HepG2 (cell line): ENCODE results near the gene APOC3. TPM values are rescaled to one million over a fixed set of nuclear protein-coding genes. Genes with fewer than 3 reads are reported as not detected.

ENCODE experiments used
- HNRNPH1 ChIP-seq: fragments of 200-400 bp; formaldehyde crosslinking; optimal IDR thresholded peaks from 2 replicates; pipeline ENCODE3; 2017; ENCODE audit warnings: mild to moderate bottlenecking, low read depth, low read length
- KAT7 ChIP-seq: IDR thresholded peaks from 2 replicates; pipeline ENCODE4 v1.6.1; 2018; ENCODE audit warnings: borderline replicate concordance, missing compliant biosample characterization
- KLF6 ChIP-seq: IDR thresholded peaks from 2 replicates; pipeline ENCODE4 v1.8.0; 2016; ENCODE audit warnings: missing biosample characterization, missing genetic modification reagents
- MTA1 ChIP-seq: sonication (generic); formaldehyde crosslinking; IDR thresholded peaks from 2 replicates; pipeline ENCODE4 v1.4.0; 2020; ENCODE audit warnings: missing genetic modification reagents, mild to moderate bottlenecking, borderline replicate concordance
- PHF8 ChIP-seq: sonication (generic); formaldehyde crosslinking; IDR thresholded peaks from 2 replicates; pipeline ENCODE4 v1.5.0; 2020; ENCODE audit warnings: missing genetic modification reagents
- RFXAP ChIP-seq: sonication (generic); formaldehyde crosslinking; IDR thresholded peaks from 2 replicates; pipeline ENCODE4 v1.4.0; 2020; ENCODE audit warnings: missing genetic modification reagents, borderline replicate concordance
- TEAD3 ChIP-seq: optimal IDR thresholded peaks from 2 replicates; pipeline ENCODE3; 2016; ENCODE audit warnings: borderline replicate concordance
- ZBTB42 ChIP-seq: sonication (generic); formaldehyde crosslinking; IDR thresholded peaks from 2 replicates; pipeline ENCODE4 v1.5.0; 2020; ENCODE audit warnings: mild to moderate bottlenecking, missing genetic modification reagents
- ZNF33B ChIP-seq: sonication (generic); formaldehyde crosslinking; IDR thresholded peaks from 2 replicates; pipeline ENCODE4 v1.5.1; 2020; ENCODE audit warnings: mild to moderate bottlenecking, missing genetic modification reagents
- ZNF496 ChIP-seq: sonication (generic); formaldehyde crosslinking; IDR thresholded peaks from 2 replicates; pipeline ENCODE4 v1.8.1; 2023; ENCODE audit warnings: mild to moderate bottlenecking, moderate library complexity, missing genetic modification reagents; ENCODE audit not compliant: insufficient replicate concordance
- ZNF749 ChIP-seq: sonication (generic); formaldehyde crosslinking; IDR thresholded peaks from 2 replicates; pipeline ENCODE4 v1.8.0; 2022; ENCODE audit warnings: mild to moderate bottlenecking, missing genetic modification reagents, moderate library complexity, borderline replicate concordance
- ZNF839 ChIP-seq: sonication (generic); formaldehyde crosslinking; IDR thresholded peaks from 2 replicates; pipeline ENCODE4 v1.4.0; 2020; ENCODE audit warnings: missing genetic modification reagents, mild to moderate bottlenecking, borderline replicate concordance
- polyA plus RNA-seq, 8 experiments: library from polyadenylated mRNA; depleted of rRNA in 3 of 8; stranded (reverse) in 7 of 8; unstranded in 1 of 8; fragments of >200 nt; fragmentation: Illumina TruSeq in 4 of 8; extraction: Trizol in 4 of 8; gene quantifications; 2 replicates each; pipeline versions ENCODE4 v1.2.1 to v1.2.3, GENCODE V29; 2011 to 2016; ENCODE audit warnings: low read depth in 4 of 8, missing spikeins in 1 of 8, mixed read lengths in 1 of 8; ENCODE audit not compliant: insufficient read depth in 1 of 8
- total RNA-seq, 5 experiments: library from RNA; depleted of rRNA; stranded (reverse); fragments of >200 nt; fragmentation: Illumina TruSeq; extraction: Trizol; gene quantifications; 2 replicates each; pipeline ENCODE4 v1.2.3, GENCODE V29; 2016; ENCODE audit warnings: low read depth in 1 of 5
- TF ChIP-seq, protein P1 (sequence below): sonication (generic); formaldehyde crosslinking; IDR thresholded peaks from 2 replicates; pipeline ENCODE4 v1.9.0; 2021; ENCODE audit warnings: missing genetic modification reagents, borderline replicate concordance
- TF ChIP-seq, protein P2 (sequence below): sonication (generic); formaldehyde crosslinking; IDR thresholded peaks from 2 replicates; pipeline ENCODE4 v1.5.1; 2020; ENCODE audit warnings: mild to moderate bottlenecking, missing genetic modification reagents, borderline replicate concordance
- TF ChIP-seq, protein P3 (sequence below): sonication (generic); formaldehyde crosslinking; IDR thresholded peaks from 2 replicates; pipeline ENCODE4 v1.9.0; 2021; ENCODE audit warnings: missing genetic modification reagents, mild to moderate bottlenecking, borderline replicate concordance
- TF ChIP-seq, protein P4 (sequence below): sonication (generic); formaldehyde crosslinking; IDR thresholded peaks from 2 replicates; pipeline ENCODE4 v1.8.0; 2022; ENCODE audit warnings: missing genetic modification reagents, mild to moderate bottlenecking, moderate library complexity, borderline replicate concordance

The APOC3 gene
- total and polyA plus RNA-seq, 2 of the 13 experiments (the other 11 are each of a cell fraction or from before 2014, with no cell fraction given): 314 to 687 TPM

DNA sequence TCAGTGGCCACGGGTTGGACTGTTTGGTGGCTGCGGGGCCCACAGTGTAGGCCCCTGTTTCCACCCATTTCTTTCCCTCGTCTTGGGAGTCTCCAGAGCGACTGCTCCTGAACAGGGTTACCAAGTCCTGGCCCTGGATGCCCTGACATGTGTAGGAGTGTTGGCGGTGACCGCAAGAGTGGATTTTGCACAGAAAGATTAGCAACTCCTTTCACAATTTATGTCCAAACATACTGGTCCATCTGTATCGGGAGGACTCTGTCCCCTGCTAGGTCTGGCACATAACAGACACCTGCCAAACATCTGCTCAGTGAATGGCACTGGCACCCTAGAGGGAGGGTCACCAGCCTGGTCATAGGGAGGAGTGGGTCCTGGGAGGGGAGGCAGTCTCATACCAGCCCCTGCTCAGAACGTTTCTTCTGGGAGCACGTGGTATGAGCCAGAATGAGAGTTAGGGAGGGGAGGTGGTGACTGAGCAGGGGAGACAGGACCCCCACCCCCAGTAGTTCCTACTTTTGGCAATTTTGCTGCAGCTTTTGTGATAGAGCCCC is 11.1 kb downstream of the APOC3 start (continued):
- TF ChIP-seq, protein P1, sequence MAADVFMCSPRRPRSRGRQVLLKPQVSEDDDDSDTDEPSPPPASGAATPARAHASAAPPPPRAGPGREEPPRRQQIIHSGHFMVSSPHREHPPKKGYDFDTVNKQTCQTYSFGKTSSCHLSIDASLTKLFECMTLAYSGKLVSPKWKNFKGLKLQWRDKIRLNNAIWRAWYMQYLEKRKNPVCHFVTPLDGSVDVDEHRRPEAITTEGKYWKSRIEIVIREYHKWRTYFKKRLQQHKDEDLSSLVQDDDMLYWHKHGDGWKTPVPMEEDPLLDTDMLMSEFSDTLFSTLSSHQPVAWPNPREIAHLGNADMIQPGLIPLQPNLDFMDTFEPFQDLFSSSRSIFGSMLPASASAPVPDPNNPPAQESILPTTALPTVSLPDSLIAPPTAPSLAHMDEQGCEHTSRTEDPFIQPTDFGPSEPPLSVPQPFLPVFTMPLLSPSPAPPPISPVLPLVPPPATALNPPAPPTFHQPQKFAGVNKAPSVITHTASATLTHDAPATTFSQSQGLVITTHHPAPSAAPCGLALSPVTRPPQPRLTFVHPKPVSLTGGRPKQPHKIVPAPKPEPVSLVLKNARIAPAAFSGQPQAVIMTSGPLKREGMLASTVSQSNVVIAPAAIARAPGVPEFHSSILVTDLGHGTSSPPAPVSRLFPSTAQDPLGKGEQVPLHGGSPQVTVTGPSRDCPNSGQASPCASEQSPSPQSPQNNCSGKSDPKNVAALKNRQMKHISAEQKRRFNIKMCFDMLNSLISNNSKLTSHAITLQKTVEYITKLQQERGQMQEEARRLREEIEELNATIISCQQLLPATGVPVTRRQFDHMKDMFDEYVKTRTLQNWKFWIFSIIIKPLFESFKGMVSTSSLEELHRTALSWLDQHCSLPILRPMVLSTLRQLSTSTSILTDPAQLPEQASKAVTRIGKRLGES (CRISPR knock-in tag): peak; percentile 41; the same call in 1 of the 2 replicates
- 0 out of 2 replicates have a peak, but pooled peaks have one; percentile 28 for TF ChIP-seq PHF8
- TF ChIP-seq TEAD3 (CRISPR knock-in tag): peak; percentile 50
- TF ChIP-seq, protein P2, sequence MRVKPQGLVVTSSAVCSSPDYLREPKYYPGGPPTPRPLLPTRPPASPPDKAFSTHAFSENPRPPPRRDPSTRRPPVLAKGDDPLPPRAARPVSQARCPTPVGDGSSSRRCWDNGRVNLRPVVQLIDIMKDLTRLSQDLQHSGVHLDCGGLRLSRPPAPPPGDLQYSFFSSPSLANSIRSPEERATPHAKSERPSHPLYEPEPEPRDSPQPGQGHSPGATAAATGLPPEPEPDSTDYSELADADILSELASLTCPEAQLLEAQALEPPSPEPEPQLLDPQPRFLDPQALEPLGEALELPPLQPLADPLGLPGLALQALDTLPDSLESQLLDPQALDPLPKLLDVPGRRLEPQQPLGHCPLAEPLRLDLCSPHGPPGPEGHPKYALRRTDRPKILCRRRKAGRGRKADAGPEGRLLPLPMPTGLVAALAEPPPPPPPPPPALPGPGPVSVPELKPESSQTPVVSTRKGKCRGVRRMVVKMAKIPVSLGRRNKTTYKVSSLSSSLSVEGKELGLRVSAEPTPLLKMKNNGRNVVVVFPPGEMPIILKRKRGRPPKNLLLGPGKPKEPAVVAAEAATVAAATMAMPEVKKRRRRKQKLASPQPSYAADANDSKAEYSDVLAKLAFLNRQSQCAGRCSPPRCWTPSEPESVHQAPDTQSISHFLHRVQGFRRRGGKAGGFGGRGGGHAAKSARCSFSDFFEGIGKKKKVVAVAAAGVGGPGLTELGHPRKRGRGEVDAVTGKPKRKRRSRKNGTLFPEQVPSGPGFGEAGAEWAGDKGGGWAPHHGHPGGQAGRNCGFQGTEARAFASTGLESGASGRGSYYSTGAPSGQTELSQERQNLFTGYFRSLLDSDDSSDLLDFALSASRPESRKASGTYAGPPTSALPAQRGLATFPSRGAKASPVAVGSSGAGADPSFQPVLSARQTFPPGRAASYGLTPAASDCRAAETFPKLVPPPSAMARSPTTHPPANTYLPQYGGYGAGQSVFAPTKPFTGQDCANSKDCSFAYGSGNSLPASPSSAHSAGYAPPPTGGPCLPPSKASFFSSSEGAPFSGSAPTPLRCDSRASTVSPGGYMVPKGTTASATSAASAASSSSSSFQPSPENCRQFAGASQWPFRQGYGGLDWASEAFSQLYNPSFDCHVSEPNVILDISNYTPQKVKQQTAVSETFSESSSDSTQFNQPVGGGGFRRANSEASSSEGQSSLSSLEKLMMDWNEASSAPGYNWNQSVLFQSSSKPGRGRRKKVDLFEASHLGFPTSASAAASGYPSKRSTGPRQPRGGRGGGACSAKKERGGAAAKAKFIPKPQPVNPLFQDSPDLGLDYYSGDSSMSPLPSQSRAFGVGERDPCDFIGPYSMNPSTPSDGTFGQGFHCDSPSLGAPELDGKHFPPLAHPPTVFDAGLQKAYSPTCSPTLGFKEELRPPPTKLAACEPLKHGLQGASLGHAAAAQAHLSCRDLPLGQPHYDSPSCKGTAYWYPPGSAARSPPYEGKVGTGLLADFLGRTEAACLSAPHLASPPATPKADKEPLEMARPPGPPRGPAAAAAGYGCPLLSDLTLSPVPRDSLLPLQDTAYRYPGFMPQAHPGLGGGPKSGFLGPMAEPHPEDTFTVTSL (CRISPR knock-in tag): peak; percentile 57; the same call in 1 of the 2 replicates
- TF ChIP-seq ZNF839 (CRISPR knock-in tag): no peak; the same call in 1 of the 2 replicates
- no peak for TF ChIP-seq ZNF33B (CRISPR knock-in tag)
- TF ChIP-seq, protein P3, sequence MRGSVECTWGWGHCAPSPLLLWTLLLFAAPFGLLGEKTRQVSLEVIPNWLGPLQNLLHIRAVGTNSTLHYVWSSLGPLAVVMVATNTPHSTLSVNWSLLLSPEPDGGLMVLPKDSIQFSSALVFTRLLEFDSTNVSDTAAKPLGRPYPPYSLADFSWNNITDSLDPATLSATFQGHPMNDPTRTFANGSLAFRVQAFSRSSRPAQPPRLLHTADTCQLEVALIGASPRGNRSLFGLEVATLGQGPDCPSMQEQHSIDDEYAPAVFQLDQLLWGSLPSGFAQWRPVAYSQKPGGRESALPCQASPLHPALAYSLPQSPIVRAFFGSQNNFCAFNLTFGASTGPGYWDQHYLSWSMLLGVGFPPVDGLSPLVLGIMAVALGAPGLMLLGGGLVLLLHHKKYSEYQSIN (CRISPR knock-in tag): no peak
- no peak for TF ChIP-seq ZNF749 (CRISPR knock-in tag)
- no peak for TF ChIP-seq ZNF496 (CRISPR knock-in tag)
- TF ChIP-seq ZBTB42 (CRISPR knock-in tag): 0 out of 2 replicates have a peak, but pooled peaks have one; percentile 33
- TF ChIP-seq, protein P4, sequence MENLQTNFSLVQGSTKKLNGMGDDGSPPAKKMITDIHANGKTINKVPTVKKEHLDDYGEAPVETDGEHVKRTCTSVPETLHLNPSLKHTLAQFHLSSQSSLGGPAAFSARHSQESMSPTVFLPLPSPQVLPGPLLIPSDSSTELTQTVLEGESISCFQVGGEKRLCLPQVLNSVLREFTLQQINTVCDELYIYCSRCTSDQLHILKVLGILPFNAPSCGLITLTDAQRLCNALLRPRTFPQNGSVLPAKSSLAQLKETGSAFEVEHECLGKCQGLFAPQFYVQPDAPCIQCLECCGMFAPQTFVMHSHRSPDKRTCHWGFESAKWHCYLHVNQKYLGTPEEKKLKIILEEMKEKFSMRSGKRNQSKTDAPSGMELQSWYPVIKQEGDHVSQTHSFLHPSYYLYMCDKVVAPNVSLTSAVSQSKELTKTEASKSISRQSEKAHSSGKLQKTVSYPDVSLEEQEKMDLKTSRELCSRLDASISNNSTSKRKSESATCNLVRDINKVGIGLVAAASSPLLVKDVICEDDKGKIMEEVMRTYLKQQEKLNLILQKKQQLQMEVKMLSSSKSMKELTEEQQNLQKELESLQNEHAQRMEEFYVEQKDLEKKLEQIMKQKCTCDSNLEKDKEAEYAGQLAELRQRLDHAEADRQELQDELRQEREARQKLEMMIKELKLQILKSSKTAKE (CRISPR knock-in tag): no peak
- 0 out of 2 replicates have a peak, but pooled peaks have one; percentile 20 for TF ChIP-seq KLF6 (CRISPR knock-in tag)
- TF ChIP-seq MTA1 (CRISPR knock-in tag): peak; percentile 44; the same call in 1 of the 2 replicates
- TF ChIP-seq RFXAP (CRISPR knock-in tag): 0 out of 2 replicates have a peak, but pooled peaks have one; percentile 47
- no peak for TF ChIP-seq HNRNPH1
- no peak for TF ChIP-seq KAT7 (CRISPR knock-in tag)
